ENCODE data around the gene ST14.
"Not testable (repeated sequence)": the region's sequence is repeated elsewhere in the genome, so short reads cannot be mapped to it uniquely, and the experiment has no call there.

ST14 gene

GRCh38 chr11:130165601-130166456 is 6.2 kb downstream of the ST14 start:
- DNase-seq, result no peak

GRCh38 chr11:130166457-130166784 is 6.8 kb downstream of the ST14 start:
- peak; percentile 20 for DNase-seq

GRCh38 chr11:130167146-130167545 is 7.6 kb downstream of the ST14 start:
- no peak for DNase-seq

- no peak for DNase-seq
Measured at GRCh38 chr11:130168105-130168504, 8.5 kb downstream of the ST14 start.

- no peak for DNase-seq
Measured at GRCh38 chr11:130170345-130170744, 10.8 kb downstream of the ST14 start.

GRCh38 chr11:130171534-130171933 is 12.0 kb downstream of the ST14 start:
- DNase-seq, result no peak

- DNase-seq, result not testable (repeated sequence)
Measured at GRCh38 chr11:130172001-130172400, 12.4 kb downstream of the ST14 start.

GRCh38 chr11:130174642-130175041 is 15.1 kb downstream of the ST14 start:
- no peak for DNase-seq

- DNase-seq, result peak; percentile 40
Measured at GRCh38 chr11:130175898-130176297, 16.3 kb downstream of the ST14 start.

- DNase-seq, result no peak
Measured at GRCh38 chr11:130177782-130178181, 18.2 kb downstream of the ST14 start.

GRCh38 chr11:130178441-130179339 is 19.1 kb downstream of the ST14 start:
- peak; percentile 78 for DNase-seq

- peak; percentile 66 for DNase-seq
Measured at GRCh38 chr11:130179396-130180306, 20.1 kb downstream of the ST14 start.

GRCh38 chr11:130180491-130180890 is 20.9 kb downstream of the ST14 start:
- DNase-seq, result peak; percentile 83

- no peak for DNase-seq
Measured at GRCh38 chr11:130180896-130181294, 21.3 kb downstream of the ST14 start.

- peak; percentile 86 for DNase-seq
Measured at GRCh38 chr11:130181295-130182272, 22.0 kb downstream of the ST14 start.

- no peak for DNase-seq
Measured at GRCh38 chr11:130183878-130184610, 24.5 kb downstream of the ST14 start.

GRCh38 chr11:130187096-130187495 is 27.5 kb downstream of the ST14 start:
- DNase-seq, result no peak

- no peak for DNase-seq
Measured at GRCh38 chr11:130188047-130188446, 28.5 kb downstream of the ST14 start.

- DNase-seq, result no peak
Measured at GRCh38 chr11:130188585-130189347, 29.2 kb downstream of the ST14 start.
